ENCODE data around the gene C1orf21.

DNA sequence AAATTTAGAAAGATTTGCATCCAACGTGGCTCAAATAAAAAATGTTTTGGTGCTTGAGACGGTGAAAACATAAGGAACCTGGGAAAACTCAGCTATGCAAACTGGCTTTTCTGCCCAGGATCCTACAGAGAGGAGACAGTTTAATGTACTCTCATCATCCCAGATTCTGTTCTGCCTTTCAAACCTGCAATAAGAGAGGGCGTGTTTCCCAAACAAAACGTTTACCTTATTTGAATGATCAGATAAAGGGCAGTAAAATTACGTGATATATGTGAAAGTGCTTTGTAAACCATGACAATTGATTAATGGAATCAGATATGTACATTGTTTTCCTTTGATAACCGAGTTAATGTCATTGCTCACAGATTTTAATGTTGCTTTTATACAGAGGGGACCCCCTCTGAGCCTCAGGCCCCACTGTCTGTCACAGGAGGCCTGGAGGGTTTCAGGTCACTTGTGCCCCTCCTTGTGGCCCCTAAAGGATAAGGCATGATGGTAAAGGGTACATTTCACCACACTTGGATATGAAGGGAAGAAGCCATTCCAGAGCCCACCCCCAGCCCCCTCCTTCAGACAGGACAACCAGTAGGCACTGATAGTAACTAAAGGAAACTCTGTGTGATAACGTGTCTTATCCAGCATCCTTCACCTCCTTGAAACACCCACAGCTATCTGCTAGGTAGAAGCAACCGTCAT is 210.3 kb downstream of the C1orf21 start:
- TF ChIP-seq, protein P1, sequence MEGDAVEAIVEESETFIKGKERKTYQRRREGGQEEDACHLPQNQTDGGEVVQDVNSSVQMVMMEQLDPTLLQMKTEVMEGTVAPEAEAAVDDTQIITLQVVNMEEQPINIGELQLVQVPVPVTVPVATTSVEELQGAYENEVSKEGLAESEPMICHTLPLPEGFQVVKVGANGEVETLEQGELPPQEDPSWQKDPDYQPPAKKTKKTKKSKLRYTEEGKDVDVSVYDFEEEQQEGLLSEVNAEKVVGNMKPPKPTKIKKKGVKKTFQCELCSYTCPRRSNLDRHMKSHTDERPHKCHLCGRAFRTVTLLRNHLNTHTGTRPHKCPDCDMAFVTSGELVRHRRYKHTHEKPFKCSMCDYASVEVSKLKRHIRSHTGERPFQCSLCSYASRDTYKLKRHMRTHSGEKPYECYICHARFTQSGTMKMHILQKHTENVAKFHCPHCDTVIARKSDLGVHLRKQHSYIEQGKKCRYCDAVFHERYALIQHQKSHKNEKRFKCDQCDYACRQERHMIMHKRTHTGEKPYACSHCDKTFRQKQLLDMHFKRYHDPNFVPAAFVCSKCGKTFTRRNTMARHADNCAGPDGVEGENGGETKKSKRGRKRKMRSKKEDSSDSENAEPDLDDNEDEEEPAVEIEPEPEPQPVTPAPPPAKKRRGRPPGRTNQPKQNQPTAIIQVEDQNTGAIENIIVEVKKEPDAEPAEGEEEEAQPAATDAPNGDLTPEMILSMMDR (conservative IDR thresholded peaks at IDR 0.05; ENCODE audit: low read depth, low read length), result no peak
- TF ChIP-seq RAD21 (IDR thresholded peaks at IDR 0.05; ENCODE audit: low read length) (no peak), SMC3 (IDR thresholded peaks at IDR 0.05; ENCODE audit: low read depth, low read length) (no peak), POLR2A (IDR thresholded peaks at IDR 0.05; ENCODE audit: low read depth, low read length) (no peak), NFE2L2 (IDR thresholded peaks at IDR 0.05; ENCODE audit: low read depth, low read length) (no peak), RFX5 (IDR thresholded peaks at IDR 0.05; ENCODE audit: low read depth, low read length) (no peak), MXI1 (IDR thresholded peaks at IDR 0.05; ENCODE audit: borderline replicate concordance, low read depth, low read length) (no peak)
- TF ChIP-seq, protein P2, sequence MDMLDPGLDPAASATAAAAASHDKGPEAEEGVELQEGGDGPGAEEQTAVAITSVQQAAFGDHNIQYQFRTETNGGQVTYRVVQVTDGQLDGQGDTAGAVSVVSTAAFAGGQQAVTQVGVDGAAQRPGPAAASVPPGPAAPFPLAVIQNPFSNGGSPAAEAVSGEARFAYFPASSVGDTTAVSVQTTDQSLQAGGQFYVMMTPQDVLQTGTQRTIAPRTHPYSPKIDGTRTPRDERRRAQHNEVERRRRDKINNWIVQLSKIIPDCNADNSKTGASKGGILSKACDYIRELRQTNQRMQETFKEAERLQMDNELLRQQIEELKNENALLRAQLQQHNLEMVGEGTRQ (IDR thresholded peaks at IDR 0.05; ENCODE audit: low read depth, low read length), result no peak
